Transverse colon (tissue), 4 donors: ENCODE results near the gene GRM6. TPM values are rescaled to one million over a fixed set of nuclear protein-coding genes. Genes with fewer than 3 reads are reported as not detected.

Experiments used
- DNase-seq: peaks from one replicate; pipeline ENCODE4 v3.0.0-alpha.2; 2019
- H3K27ac ChIP-seq, 4 donors: fragments of 200-600 bp; sonication (generic); 2 replicates each; pipeline ENCODE4 v1.5.1; 2016 to 2018; ENCODE audit warnings: inconsistent platforms in 4 of 4
- H3K27me3 ChIP-seq: fragments of 200-600 bp; sonication (generic); 2 replicates; pipeline ENCODE4 v1.5.1; 2017; ENCODE audit warnings: inconsistent platforms
- H3K36me3 ChIP-seq, 4 donors: fragments of 200-600 bp; sonication (generic); 2 replicates each; pipeline ENCODE4 v1.5.1; 2017 to 2019; ENCODE audit warnings: inconsistent platforms in 4 of 4
- H3K4me1 ChIP-seq, 4 donors: fragments of 200-600 bp; sonication (generic); 2 replicates each; pipeline ENCODE4 v1.5.1; 2017 to 2020; ENCODE audit warnings: inconsistent platforms in 4 of 4
- H3K4me3 ChIP-seq, 4 donors: fragments of 200-600 bp; sonication (generic); 1 replicate in 1 of 4; 2 replicates in 3 of 4; pipeline versions ENCODE4 v1.5.1 to v1.6.1; 2017 to 2019; ENCODE audit warnings: inconsistent platforms in 4 of 4
- H3K9me3 ChIP-seq, 2 donors: fragments of 200-600 bp; sonication (generic); 2 replicates each; pipeline ENCODE4 v1.5.1; 2017 to 2019; ENCODE audit warnings: inconsistent platforms in 2 of 2
- EP300 ChIP-seq: sonication (generic); formaldehyde crosslinking; IDR thresholded peaks from one replicate; pipeline ENCODE4 v1.6.1; 2017; ENCODE audit warnings: antibody characterized with exemption, low read depth
- POLR2A ChIP-seq: fragments of 450-650 bp; IDR thresholded peaks from one replicate; pipeline ENCODE4 v1.6.1; 2016; ENCODE audit warnings: antibody characterized with exemption, mild to moderate bottlenecking, moderate library complexity
- POLR2AphosphoS5 ChIP-seq, 3 donors: sonication (generic); formaldehyde crosslinking; IDR thresholded peaks; one replicate each; pipeline ENCODE4 v1.6.1; 2016; ENCODE audit warnings: antibody characterized with exemption in 3 of 3
- WGBS, 2 donors: methylation state at CpG; one replicate each; pipeline ENCODE4 v1.1.5; 2018; ENCODE audit warnings: low coverage in 1 of 2; 5-methylcytosine and 5-hydroxymethylcytosine counted together
- in situ Hi-C, 4 donors: fragments of 200-750 bp; cut with MboI; loops; one replicate each; pipeline versions ENCODE4 v1.15.0 to v1.15.1; 2017; ENCODE audit warnings: low sequenced_read_pairs in 3 of 4, low pct_ligation_motif_present in 1 of 4, low pct_unique_long_range_greater_than_20kb in 1 of 4
- intact Hi-C: fragments of 100-400 bp; cut with DNase I; formaldehyde crosslinking; loops from one replicate; pipeline ENCODE4 v1.15.1; 2023; ENCODE audit warnings: low total_unique reads
- total RNA-seq, 4 donors: library from RNA; depleted of rRNA; stranded (reverse); fragments of >200 nt; gene quantifications; one replicate each; pipeline ENCODE4 v1.1.0, GENCODE V29; 2016
- TF ChIP-seq, protein P1 (sequence below), 5 experiments: fragments of 200-600 bp in 3 of 5; fragments of 450-650 bp in 2 of 5; sonication (generic) in 3 of 5; IDR thresholded peaks; 1 replicate in 2 of 5; 2 replicates in 3 of 5; pipeline ENCODE4 v1.5.1; 2016 to 2017; ENCODE audit warnings: antibody characterized with exemption in 5 of 5, inconsistent platforms in 3 of 5, mild to moderate bottlenecking in 2 of 5, moderate library complexity in 1 of 5

Gene GRM6
- total RNA-seq, 4 donors from 2014 or later = not detected

DNA sequence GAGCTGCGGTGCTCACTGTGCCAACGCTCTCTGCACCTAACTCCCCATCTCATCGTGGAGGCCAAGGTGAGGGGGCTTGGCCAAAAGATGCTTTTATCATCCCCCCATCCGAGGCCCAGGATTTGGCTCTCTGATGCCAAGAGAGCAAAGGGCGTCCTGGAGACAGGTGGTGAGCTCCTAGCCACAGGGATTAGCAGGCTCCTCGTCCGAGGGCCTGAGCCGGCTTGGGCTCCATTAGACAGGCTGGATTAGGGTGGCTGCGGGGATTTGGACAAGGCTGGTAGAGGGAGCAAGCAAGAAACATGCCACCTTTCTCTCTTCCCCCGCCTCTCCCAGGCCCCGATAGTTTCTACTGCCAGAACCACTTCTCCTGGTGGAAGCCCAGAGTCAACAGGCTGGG lies 1.0 kb upstream of the GRM6 start:
- Histone ChIP-seq H3K4me1 (no peaks in the 10 kb centered on the region), H3K36me3 (no peaks in the 10 kb centered on the region), H3K4me3 (no peak overlapping the region), H3K9me3 (peaks cover 0 to 5% of the 10 kb centered on the region in 2 donors), H3K27me3 (peaks cover 26% of the 10 kb centered on the region), H3K27ac (no peak overlapping the region)
- intact Hi-C loops = no loop called here
- DNase-seq = no peak
- in situ Hi-C loops = no loop called here
- WGBS, 2 donors = 77% methylated on average over 11 of the region's 11 CpGs; no CpG with 5 or more reads in 1 of the 2 donors
- TF ChIP-seq, protein P1, sequence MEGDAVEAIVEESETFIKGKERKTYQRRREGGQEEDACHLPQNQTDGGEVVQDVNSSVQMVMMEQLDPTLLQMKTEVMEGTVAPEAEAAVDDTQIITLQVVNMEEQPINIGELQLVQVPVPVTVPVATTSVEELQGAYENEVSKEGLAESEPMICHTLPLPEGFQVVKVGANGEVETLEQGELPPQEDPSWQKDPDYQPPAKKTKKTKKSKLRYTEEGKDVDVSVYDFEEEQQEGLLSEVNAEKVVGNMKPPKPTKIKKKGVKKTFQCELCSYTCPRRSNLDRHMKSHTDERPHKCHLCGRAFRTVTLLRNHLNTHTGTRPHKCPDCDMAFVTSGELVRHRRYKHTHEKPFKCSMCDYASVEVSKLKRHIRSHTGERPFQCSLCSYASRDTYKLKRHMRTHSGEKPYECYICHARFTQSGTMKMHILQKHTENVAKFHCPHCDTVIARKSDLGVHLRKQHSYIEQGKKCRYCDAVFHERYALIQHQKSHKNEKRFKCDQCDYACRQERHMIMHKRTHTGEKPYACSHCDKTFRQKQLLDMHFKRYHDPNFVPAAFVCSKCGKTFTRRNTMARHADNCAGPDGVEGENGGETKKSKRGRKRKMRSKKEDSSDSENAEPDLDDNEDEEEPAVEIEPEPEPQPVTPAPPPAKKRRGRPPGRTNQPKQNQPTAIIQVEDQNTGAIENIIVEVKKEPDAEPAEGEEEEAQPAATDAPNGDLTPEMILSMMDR (IDR thresholded peaks at IDR 0.05) = no peak
- no peak for TF ChIP-seq POLR2A
- TF ChIP-seq POLR2AphosphoS5 (IDR thresholded peaks at IDR 0.05) = no peak
- no peak for TF ChIP-seq EP300

DNA sequence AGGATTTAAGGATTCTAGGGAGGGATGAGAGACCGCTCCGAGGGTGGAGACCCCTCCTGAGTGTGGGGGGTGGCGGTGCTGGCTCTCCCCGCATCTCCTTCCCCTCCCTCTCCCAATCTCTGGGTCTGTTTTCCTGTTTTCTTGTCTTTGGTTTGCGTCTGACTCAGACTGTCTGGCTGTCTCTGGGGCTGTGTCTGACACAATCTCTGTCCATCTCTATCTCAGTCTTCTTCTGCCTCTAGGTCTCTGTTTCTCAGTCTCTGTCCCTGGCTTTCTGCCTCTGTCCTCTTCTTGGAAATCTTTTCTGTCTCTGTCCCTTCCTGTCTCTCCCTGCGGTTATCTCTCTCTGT lies 196 bp upstream of the GRM6 start:
- Histone ChIP-seq H3K27me3 (peaks cover 26% of the 10 kb centered on the region), H3K4me1 (no peaks in the 10 kb centered on the region), H3K27ac (no peak overlapping the region), H3K9me3 (peaks cover 1 to 3% of the 10 kb centered on the region in 2 donors), H3K4me3 (no peak overlapping the region), H3K36me3 (no peaks in the 10 kb centered on the region)
- 3 to 24% methylated on average over 5 to 6 of the region's 6 CpGs for WGBS, 2 donors
- DNase-seq = no peak
- intact Hi-C loops = no loop called here
- in situ Hi-C loops = no loop called here
- TF ChIP-seq POLR2A (no peak), EP300 (no peak), POLR2AphosphoS5 (IDR thresholded peaks at IDR 0.05) (no peak)
- TF ChIP-seq, protein P1 (IDR thresholded peaks at IDR 0.05) = no peak

DNA sequence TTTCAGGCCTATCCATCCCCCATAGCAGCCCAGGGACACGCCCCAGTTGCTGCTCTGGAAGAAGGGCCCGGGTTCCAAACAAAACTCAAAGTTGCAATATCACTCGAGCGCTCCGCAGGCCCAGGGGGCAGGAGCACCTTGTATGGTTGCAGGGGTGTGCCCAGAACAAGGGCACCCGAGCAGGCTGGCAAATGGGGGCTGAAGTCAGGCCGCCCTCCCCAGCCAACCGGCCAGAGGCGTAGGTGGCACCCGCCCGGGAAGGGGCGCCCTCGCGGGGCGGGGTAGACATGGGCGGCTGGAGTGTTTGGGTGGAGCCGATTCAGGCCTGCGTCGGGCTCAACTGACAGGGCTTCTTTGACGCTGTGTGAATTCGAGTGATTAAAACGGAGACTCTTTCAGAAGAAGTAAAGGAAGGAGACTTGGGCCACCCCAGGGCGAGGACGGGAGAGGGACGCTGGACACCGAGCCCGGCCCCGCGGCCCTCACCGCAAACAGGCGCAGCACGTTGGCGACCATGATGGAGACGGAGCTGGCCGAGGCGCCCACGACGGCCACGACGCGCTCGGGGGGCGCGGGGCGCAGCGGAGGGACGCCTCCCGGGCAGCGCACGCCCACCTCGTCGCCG lies 1.1 kb downstream of the GRM6 start:
- H3K4me3 ChIP-seq = no peak overlapping the region
- no peaks in the 10 kb centered on the region for H3K4me1 ChIP-seq
- in situ Hi-C loops (no loop called here), intact Hi-C loops (no loop called here)
- H3K27me3 ChIP-seq = peaks cover 26% of the 10 kb centered on the region
- H3K9me3 ChIP-seq = peaks cover 3 to 7% of the 10 kb centered on the region in 2 donors
- DNase-seq = no peak
- TF ChIP-seq, protein P1 (IDR thresholded peaks at IDR 0.05) = no peak
- no peak for TF ChIP-seq POLR2AphosphoS5 (IDR thresholded peaks at IDR 0.05)
- TF ChIP-seq POLR2A = no peak
- TF ChIP-seq EP300 = no peak
- H3K27ac ChIP-seq = no peak overlapping the region
- 56% methylated on average over 45 of the region's 53 CpGs; no CpG with 5 or more reads in 1 of the 2 donors for WGBS, 2 donors
- H3K36me3 ChIP-seq = no peaks in the 10 kb centered on the region

DNA sequence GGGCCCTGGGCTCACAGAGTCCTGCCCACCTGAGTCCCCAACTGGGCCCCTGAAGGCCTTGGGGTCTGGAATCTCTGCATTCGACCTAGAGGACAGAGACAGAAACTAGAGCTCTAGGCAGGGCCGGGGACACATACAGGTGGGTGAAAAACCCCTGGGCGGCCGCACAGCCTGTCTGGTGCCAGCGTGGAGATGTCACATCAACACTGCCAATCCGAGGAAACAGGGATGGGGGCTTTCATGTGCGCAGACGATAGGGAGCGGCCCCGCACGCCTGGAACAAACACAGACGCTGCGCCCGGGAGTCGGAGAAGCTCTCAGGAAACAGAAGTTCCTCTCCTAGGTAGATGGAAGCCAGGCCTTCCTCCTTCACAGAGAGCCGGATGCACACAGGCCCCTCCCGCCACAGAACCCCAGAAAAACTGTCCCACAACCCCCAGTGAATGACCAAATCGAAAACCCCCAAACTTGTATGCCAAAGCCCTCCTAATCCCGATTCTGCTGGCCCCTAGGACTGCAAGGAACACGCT lies 1.8 kb downstream of the GRM6 start:
- in situ Hi-C loops (no loop called here), intact Hi-C loops (no loop called here)
- TF ChIP-seq, protein P1 (IDR thresholded peaks at IDR 0.05) = no peak
- no peak for TF ChIP-seq EP300
- TF ChIP-seq POLR2A = no peak
- no peak for TF ChIP-seq POLR2AphosphoS5 (IDR thresholded peaks at IDR 0.05)
- Histone ChIP-seq H3K4me1 (no peaks in the 10 kb centered on the region), H3K27ac (no peak overlapping the region), H3K27me3 (peaks cover 26% of the 10 kb centered on the region), H3K9me3 (peaks cover 3 to 7% of the 10 kb centered on the region in 2 donors), H3K4me3 (no peak overlapping the region), H3K36me3 (no peaks in the 10 kb centered on the region)
- WGBS, 2 donors = 63% methylated on average over 14 of the region's 20 CpGs; no CpG with 5 or more reads in 1 of the 2 donors
- no peak for DNase-seq
